ENCODE data around the gene UBA52. TPM values are rescaled to one million over a fixed set of nuclear protein-coding genes. Genes with fewer than 3 reads are reported as not detected.

Gene UBA52
- total and polyA plus RNA-seq, 10 of the 15 experiments (the other 5 are each of a cell fraction or from before 2014, with no cell fraction given) = 1,131 to 2,392 (median 1,645) TPM

DNA sequence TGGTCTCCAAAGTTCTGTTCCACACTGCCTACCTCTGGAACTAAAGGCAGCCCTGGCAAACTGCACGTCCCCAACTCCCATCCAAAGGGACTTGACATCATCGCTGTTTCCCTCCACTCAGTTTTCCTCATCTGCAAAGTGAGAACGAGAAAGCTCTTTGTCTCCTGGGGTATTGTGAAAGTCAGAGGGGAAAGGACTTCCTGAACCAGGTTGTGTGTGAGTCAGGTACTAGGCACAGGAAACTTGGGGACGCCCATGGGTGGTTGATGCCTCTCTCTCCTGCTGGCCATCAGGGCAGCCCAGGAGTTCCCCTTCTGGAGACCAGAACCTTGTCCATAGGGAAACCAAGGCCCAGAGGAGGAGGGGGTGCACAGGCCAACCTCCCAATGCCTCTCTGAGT is 30.2 kb downstream of the UBA52 start (continued):
- TF ChIP-seq, protein P1, sequence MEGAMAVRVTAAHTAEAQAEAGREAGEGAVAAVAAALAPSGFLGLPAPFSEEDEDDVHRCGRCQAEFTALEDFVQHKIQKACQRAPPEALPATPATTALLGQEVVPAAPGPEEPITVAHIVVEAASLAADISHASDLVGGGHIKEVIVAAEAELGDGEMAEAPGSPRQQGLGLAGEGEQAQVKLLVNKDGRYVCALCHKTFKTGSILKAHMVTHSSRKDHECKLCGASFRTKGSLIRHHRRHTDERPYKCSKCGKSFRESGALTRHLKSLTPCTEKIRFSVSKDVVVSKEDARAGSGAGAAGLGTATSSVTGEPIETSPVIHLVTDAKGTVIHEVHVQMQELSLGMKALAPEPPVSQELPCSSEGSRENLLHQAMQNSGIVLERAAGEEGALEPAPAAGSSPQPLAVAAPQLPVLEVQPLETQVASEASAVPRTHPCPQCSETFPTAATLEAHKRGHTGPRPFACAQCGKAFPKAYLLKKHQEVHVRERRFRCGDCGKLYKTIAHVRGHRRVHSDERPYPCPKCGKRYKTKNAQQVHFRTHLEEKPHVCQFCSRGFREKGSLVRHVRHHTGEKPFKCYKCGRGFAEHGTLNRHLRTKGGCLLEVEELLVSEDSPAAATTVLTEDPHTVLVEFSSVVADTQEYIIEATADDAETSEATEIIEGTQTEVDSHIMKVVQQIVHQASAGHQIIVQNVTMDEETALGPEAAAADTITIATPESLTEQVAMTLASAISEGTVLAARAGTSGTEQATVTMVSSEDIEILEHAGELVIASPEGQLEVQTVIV (IDR thresholded peaks at IDR 0.05; ENCODE audit: borderline replicate concordance, partially characterized antibody) = no peak
- TF ChIP-seq BACH1 (IDR thresholded peaks at IDR 0.05; ENCODE audit: borderline replicate concordance) (no peak), RCOR1 (conservative IDR thresholded peaks at IDR 0.05; ENCODE audit: low read depth, low read length) (no peak), SMAD5 (IDR thresholded peaks at IDR 0.05; ENCODE audit: low read depth) (no peak), ZNF274 (IDR thresholded peaks at IDR 0.05; ENCODE audit: insufficient read depth, insufficient read length) (no peak), ETV6 (conservative IDR thresholded peaks at IDR 0.05 in 1 of 2, IDR thresholded peaks at IDR 0.05 in 1 of 2; ENCODE audit: borderline replicate concordance in 1 of 2, low read depth in 1 of 2) (no peak), EGR1 (IDR thresholded peaks at IDR 0.05; ENCODE audit: borderline replicate concordance in 1 of 2, low read depth in 2 of 2, low read length in 2 of 2) (no peak), SUZ12 (IDR thresholded peaks at IDR 0.05; ENCODE audit: unreplicated experiment) (no peak)
- TF ChIP-seq, protein P2, sequence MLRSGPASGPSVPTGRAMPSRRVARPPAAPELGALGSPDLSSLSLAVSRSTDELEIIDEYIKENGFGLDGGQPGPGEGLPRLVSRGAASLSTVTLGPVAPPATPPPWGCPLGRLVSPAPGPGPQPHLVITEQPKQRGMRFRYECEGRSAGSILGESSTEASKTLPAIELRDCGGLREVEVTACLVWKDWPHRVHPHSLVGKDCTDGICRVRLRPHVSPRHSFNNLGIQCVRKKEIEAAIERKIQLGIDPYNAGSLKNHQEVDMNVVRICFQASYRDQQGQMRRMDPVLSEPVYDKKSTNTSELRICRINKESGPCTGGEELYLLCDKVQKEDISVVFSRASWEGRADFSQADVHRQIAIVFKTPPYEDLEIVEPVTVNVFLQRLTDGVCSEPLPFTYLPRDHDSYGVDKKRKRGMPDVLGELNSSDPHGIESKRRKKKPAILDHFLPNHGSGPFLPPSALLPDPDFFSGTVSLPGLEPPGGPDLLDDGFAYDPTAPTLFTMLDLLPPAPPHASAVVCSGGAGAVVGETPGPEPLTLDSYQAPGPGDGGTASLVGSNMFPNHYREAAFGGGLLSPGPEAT (IDR thresholded peaks at IDR 0.05; ENCODE audit: low read depth) = no peak
